Activated naive CD4-positive, alpha-beta T cell treated with anti-CD3 and anti-CD28 coated beads for 36 hours (primary cell): ENCODE results near the gene BRF1. TPM values are rescaled to one million over a fixed set of nuclear protein-coding genes. Genes with fewer than 3 reads are reported as not detected.
"Not testable (repeated sequence)": the region's sequence is repeated elsewhere in the genome, so short reads cannot be mapped to it uniquely, and the experiment has no call there.

ENCODE experiments used
- CTCF ChIA-PET: fragments of 350-600 bp; sonication (Branson Sonifier 250); formaldehyde crosslinking; loops from one replicate; lab custom pipeline; 2021; ENCODE audit warnings: antibody characterized with exemption; lab: Charles Lee
- DNase-seq: peaks from one replicate; pipeline ENCODE4 v3.0.0-alpha.2; 2020
- H3K27ac Mint-ChIP-seq: one replicate; pipeline ENCODE4 v1.8.0; 2021; ENCODE audit warnings: mild to moderate bottlenecking, mixed read lengths
- H3K27me3 Mint-ChIP-seq: one replicate; pipeline ENCODE4 v1.8.0; 2021; ENCODE audit warnings: low read depth, mixed read lengths
- H3K36me3 Mint-ChIP-seq: one replicate; pipeline ENCODE4 v1.8.0; 2021; ENCODE audit warnings: low read depth, mixed read lengths
- H3K4me1 Mint-ChIP-seq: one replicate; pipeline ENCODE4 v1.8.0; 2021; ENCODE audit warnings: low read depth, mixed read lengths
- H3K4me3 Mint-ChIP-seq: one replicate; pipeline ENCODE4 v1.8.0; 2021; ENCODE audit warnings: mild to moderate bottlenecking, moderate library complexity, mixed read lengths
- H3K9me3 Mint-ChIP-seq: one replicate; pipeline ENCODE4 v1.8.0; 2021; ENCODE audit warnings: mixed read lengths
- intact Hi-C: fragments of 100-400 bp; cut with micrococcal nuclease; formaldehyde crosslinking; loops from one replicate; pipeline ENCODE4 v1.15.1; 2023
- total RNA-seq, 2 experiments: library from RNA; stranded (reverse); gene quantifications; one replicate each; pipeline ENCODE4 v1.2.3, GENCODE V29; 2021

Gene BRF1
- total RNA-seq, 2 experiments from 2014 or later: 20.6 to 23.4 TPM

- Mint-ChIP-seq H3K27me3 (no peaks in the 10 kb centered on the region), H3K36me3 (no peaks in the 10 kb centered on the region), H3K9me3 (no peaks in the 10 kb centered on the region), H3K4me1 (peaks cover 36% of the 10 kb centered on the region), H3K4me3 (no peak overlapping the region), H3K27ac (no peak overlapping the region)
- DNase-seq: no peak
- intact Hi-C loops: no loop called here
- CTCF ChIA-PET: no interaction called here
These were observed 10.0 kb downstream of the BRF1 start for GRCh38 chr14:105290621-105291346.

- H3K27ac Mint-ChIP-seq, intact Hi-C loops, H3K9me3 Mint-ChIP-seq, H3K36me3 Mint-ChIP-seq, DNase-seq, H3K27me3 Mint-ChIP-seq, H3K4me3 Mint-ChIP-seq: not testable (repeated sequence)
- CTCF ChIA-PET: interaction anchor here (0.5 to 0.7 kb wide), 4 partner anchors 11 to 1484 kb away, joined by 3 to 4 read pairs (median 3); no protein-coding TSS in a partner anchor
- H3K4me1 Mint-ChIP-seq: peaks cover 31% of the 10 kb centered on the region
These were observed 11.9 kb downstream of the BRF1 start for GRCh38 chr14:105288936-105289335.

GRCh38 chr14:105287249-105288102 is 13.3 kb downstream of the BRF1 start:
- Mint-ChIP-seq H3K36me3 (peaks cover 1% of the 10 kb centered on the region), H3K4me3 (no peak overlapping the region), H3K9me3 (no peaks in the 10 kb centered on the region), H3K27me3 (no peaks in the 10 kb centered on the region), H3K4me1 (peaks cover 23% of the 10 kb centered on the region), H3K27ac (no peak overlapping the region)
- no peak for DNase-seq
- intact Hi-C loops: no loop called here
- CTCF ChIA-PET: no interaction called here

- intact Hi-C loops: no loop called here
- no peak for DNase-seq
- Mint-ChIP-seq H3K36me3 (peaks cover 1% of the 10 kb centered on the region), H3K4me3 (no peak overlapping the region), H3K27ac (no peak overlapping the region), H3K27me3 (no peaks in the 10 kb centered on the region), H3K4me1 (peaks cover 25% of the 10 kb centered on the region), H3K9me3 (no peaks in the 10 kb centered on the region)
- CTCF ChIA-PET: no interaction called here
These were observed 14.0 kb downstream of the BRF1 start for GRCh38 chr14:105286759-105287144.

- H3K36me3 Mint-ChIP-seq: peaks cover 1% of the 10 kb centered on the region
- H3K4me1 Mint-ChIP-seq: peaks cover 22% of the 10 kb centered on the region
- H3K9me3 Mint-ChIP-seq: no peaks in the 10 kb centered on the region
- H3K27me3 Mint-ChIP-seq: no peaks in the 10 kb centered on the region
- CTCF ChIA-PET: no interaction called here
- no peak overlapping the region for H3K27ac Mint-ChIP-seq
- intact Hi-C loops: no loop called here
- DNase-seq: no peak
- H3K4me3 Mint-ChIP-seq: no peak overlapping the region
These were observed 15.6 kb downstream of the BRF1 start for GRCh38 chr14:105285174-105285573.

- Mint-ChIP-seq H3K4me1 (peaks cover 20% of the 10 kb centered on the region), H3K27me3 (no peaks in the 10 kb centered on the region), H3K27ac (no peak overlapping the region), H3K4me3 (no peak overlapping the region), H3K9me3 (no peaks in the 10 kb centered on the region), H3K36me3 (peaks cover 1% of the 10 kb centered on the region)
- peak; percentile 33 for DNase-seq
- CTCF ChIA-PET: interaction anchor here (0.8 kb wide), 1 partner anchor 10 kb away, joined by 3 read pairs; no protein-coding TSS in a partner anchor
- intact Hi-C loops: loop anchor here (2.0 kb wide), 1 partner anchor 81 kb away; no protein-coding TSS in a partner anchor
These were observed 16.9 kb downstream of the BRF1 start for GRCh38 chr14:105283899-105284298.

GRCh38 chr14:105283028-105283427 is 17.8 kb downstream of the BRF1 start:
- H3K4me3 Mint-ChIP-seq: no peak overlapping the region
- intact Hi-C loops: loop anchor here (2.0 kb wide), 1 partner anchor 80 kb away; no protein-coding TSS in a partner anchor
- CTCF ChIA-PET: interaction anchor here (0.7 to 1.1 kb wide), 2 partner anchors 11 to 224 kb away, joined by 3 read pairs; no protein-coding TSS in a partner anchor
- H3K4me1 Mint-ChIP-seq: peaks cover 20% of the 10 kb centered on the region
- H3K27me3 Mint-ChIP-seq: no peaks in the 10 kb centered on the region
- no peak overlapping the region for H3K27ac Mint-ChIP-seq
- no peaks in the 10 kb centered on the region for H3K9me3 Mint-ChIP-seq
- peaks cover 1% of the 10 kb centered on the region for H3K36me3 Mint-ChIP-seq
- no peak for DNase-seq

GRCh38 chr14:105282098-105282725 is 18.6 kb downstream of the BRF1 start:
- Mint-ChIP-seq H3K9me3 (no peaks in the 10 kb centered on the region), H3K27ac (no peak overlapping the region), H3K4me3 (no peak overlapping the region), H3K27me3 (no peaks in the 10 kb centered on the region), H3K4me1 (peaks cover 20% of the 10 kb centered on the region), H3K36me3 (peaks cover 1% of the 10 kb centered on the region)
- CTCF ChIA-PET: interaction anchor here (0.7 to 1.3 kb wide), 6 partner anchors 10 to 223 kb away, joined by 3 to 4 read pairs (median 3); no protein-coding TSS in a partner anchor
- intact Hi-C loops: loop anchor here (2.0 kb wide), 1 partner anchor 79 kb away; no protein-coding TSS in a partner anchor
- DNase-seq: no peak

- peak; percentile 40 for DNase-seq
These were observed 19.3 kb downstream of the BRF1 start for GRCh38 chr14:105281371-105282097.

GRCh38 chr14:105280525-105280924 is 20.3 kb downstream of the BRF1 start:
- H3K4me3 Mint-ChIP-seq: no peak overlapping the region
- no peak for DNase-seq
- no peak overlapping the region for H3K27ac Mint-ChIP-seq
- H3K4me1 Mint-ChIP-seq: peaks cover 20% of the 10 kb centered on the region
- no peaks in the 10 kb centered on the region for H3K27me3 Mint-ChIP-seq
- CTCF ChIA-PET: no interaction called here
- intact Hi-C loops: no loop called here
- H3K36me3 Mint-ChIP-seq: peaks cover 1% of the 10 kb centered on the region
- H3K9me3 Mint-ChIP-seq: no peaks in the 10 kb centered on the region

More at GRCh38 chr14:105281371-105282097, 19.3 kb downstream of the BRF1 start:
- CTCF ChIA-PET: interaction anchor here (0.6 to 1.3 kb wide), 7 partner anchors 9 to 263 kb away, joined by 3 to 7 read pairs (median 3); no protein-coding TSS in a partner anchor
- H3K27me3 Mint-ChIP-seq: no peaks in the 10 kb centered on the region
- no peak overlapping the region for H3K27ac Mint-ChIP-seq
- intact Hi-C loops: loop anchor here (1.0 to 2.0 kb wide), 2 partner anchors 79 to 191 kb away; no protein-coding TSS in a partner anchor
- H3K9me3 Mint-ChIP-seq: no peaks in the 10 kb centered on the region
- no peak overlapping the region for H3K4me3 Mint-ChIP-seq
- H3K4me1 Mint-ChIP-seq: peaks cover 20% of the 10 kb centered on the region
- peaks cover 1% of the 10 kb centered on the region for H3K36me3 Mint-ChIP-seq

GRCh38 chr14:105279642-105280361 is 21.0 kb downstream of the BRF1 start:
- Mint-ChIP-seq H3K27ac (no peak overlapping the region), H3K4me3 (no peak overlapping the region), H3K4me1 (peaks cover 20% of the 10 kb centered on the region), H3K27me3 (no peaks in the 10 kb centered on the region), H3K36me3 (no peaks in the 10 kb centered on the region), H3K9me3 (no peaks in the 10 kb centered on the region)
- intact Hi-C loops: no loop called here
- CTCF ChIA-PET: no interaction called here
- no peak for DNase-seq
